HG03060 (cell line): ENCODE results near the gene CD200R1.
A peak's percentile ranks its signal among the peaks of the same experiment; 100 is the strongest.

Source experiments
- ATAC-seq: cut with Tn5 transposase; IDR thresholded peaks from one replicate; pipeline ENCODE4 v1.9.1; 2021; ENCODE audit warnings: low read depth, moderate number of reproducible peaks; ENCODE audit not compliant: unreplicated experiment

The CD200R1 gene

DNA sequence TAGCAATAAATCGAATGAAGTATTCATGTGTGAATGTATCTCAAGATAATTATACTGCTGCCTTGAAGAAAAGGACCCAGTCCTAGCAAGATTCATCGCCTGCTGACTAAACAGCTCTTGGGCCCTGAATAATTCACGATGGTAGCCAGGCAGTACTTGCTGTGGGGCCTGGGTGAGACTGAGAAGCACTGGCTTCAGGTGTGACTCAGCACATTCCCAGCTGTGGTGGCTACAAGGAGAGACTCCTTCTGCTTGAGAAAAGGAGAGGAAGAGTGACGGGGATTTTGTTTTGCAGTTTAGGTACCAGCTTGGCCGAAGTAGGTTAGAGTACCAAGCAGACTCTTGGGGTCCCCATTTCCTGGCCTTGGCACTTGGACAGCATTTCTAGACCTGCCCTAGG lies 80.6 kb downstream of the CD200R1 start:
- ATAC-seq = no peak

DNA sequence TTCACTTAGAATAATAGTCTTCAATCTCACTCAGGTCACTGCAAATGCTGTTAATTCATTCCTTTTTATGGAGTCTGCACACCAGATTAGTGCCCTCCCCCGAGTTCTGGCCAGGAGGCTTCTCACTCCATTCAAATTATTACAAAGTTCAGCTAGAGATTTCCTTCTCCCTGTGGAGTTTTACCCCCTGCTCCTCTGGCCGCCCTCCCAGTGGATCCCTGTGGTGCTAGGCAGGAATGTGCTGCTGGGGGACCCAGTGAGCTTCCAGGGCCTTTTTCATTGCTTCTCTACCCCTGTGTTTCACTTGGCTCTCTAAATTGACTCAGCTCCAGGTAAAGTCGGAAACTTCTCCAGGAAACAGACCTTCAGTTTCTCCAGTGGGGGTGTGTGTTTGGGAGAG lies 85.5 kb downstream of the CD200R1 start:
- no peak for ATAC-seq

DNA sequence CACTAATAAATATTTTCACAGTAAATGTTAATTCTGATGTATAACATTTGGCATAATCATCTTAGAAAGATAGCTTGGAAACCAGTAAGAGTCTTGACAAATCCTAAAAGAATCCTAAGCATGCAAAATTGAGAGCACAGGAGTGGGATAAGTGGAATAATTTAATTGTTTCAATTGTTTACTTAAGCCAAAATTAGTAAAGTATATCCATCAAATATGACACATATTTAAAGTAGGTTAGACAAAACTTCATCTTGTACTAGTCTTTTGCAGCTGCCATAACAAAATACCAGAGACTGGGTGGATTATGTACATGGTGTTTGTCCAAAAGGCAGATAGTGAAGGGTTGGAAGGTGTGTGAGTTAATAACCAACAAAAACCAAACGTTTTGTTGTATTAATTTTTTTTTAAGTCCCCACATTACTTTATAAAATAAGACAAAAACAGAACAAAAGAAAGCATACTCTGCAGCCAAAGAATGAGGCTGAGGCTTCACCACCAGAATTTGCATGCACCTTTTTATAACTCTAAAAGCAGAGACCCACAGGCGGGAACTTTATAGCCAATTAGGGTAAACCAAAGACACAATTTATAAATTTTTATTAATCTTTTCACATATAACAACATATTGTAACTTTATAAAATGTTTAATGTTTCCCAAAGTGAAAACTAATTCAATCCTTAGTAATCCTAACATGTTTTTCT lies 86.4 kb downstream of the CD200R1 start:
- ATAC-seq = no peak

DNA sequence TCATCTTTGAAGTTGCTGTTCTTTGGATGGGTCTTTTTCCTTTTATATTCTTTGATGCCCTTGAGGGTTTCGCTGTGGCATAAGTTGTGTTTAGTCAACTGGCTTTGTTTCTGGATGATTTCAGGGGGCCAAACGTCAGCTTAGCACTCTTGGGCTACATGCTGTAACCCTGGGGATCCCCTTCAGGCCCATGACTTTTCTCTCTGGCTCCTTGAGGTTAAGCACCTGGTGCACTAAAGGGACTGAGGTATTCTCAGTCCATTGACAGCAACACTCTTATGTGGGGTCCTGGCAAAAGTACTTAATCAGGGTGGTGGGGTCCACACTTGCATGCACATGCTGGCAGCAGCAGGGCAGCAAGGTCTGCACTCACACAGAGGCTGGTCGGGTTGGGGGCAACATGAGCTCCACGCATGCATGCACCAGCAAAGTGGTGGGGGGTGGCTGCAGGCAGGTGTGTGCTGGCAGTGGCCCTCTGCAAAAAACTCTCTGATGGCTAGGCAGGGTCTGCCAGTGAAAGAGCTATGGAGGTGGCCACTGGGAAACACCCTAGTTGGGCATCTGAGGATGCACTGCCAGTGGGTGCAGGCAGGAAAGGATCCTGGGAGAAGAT lies 90.1 kb downstream of the CD200R1 start:
- no peak for ATAC-seq

DNA sequence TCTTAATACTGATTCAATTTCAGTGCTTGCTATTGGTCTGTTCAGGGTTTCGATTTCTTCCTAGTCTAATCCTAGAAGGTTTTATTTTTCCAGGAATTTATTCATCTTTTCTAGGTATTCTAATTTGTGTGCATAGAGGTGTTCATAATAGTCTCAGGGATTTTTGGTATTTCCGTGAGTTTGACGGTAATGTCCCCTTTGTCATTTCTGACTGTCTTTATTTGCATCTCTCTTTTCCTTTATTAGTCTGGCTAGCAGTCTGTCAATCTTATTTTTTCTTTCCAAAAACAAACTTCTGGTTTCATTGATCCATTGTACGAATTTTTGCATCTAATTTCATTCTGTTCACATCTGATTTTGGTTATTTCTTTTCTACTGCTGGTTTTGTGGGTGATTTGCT lies 93.0 kb downstream of the CD200R1 start:
- no peak for ATAC-seq

DNA sequence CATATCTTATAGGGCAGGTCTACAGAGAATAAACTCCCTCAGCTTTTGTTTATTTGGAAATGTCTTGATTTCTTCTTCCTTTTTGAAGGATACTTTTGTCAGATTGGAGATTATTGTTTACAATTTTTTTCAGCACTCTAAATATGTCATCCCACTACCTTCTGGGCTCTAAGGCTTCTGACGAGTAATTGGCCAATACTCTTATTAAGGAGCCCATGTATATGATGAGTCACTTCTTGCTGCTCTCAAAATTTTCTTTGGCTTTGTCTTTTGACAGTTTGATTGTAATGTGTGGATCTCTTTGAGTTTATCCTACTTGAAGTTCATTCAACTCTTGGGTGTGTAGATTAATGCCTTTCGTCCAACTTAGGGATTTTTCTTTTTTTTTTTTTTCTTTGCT lies 99.3 kb downstream of the CD200R1 start:
- no peak for ATAC-seq

DNA sequence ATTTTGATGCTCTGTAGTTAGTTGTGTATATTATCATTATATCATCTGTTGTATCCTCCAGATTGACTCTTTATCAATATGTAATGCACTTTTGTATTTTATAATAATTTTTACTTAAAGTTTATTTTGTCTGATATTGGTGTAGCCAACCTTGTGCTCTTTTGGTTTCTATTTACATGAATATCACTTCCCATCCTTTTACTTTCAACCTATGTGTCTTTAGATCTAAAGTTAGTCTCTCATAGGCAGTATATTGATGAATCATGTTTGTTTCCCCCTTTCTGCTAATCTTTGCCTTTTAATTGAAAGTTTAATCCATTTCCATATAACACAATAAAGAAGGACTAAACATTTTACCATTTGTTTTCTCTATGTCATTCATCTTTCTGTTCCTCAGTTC lies 100.2 kb downstream of the CD200R1 start:
- ATAC-seq = no peak

DNA sequence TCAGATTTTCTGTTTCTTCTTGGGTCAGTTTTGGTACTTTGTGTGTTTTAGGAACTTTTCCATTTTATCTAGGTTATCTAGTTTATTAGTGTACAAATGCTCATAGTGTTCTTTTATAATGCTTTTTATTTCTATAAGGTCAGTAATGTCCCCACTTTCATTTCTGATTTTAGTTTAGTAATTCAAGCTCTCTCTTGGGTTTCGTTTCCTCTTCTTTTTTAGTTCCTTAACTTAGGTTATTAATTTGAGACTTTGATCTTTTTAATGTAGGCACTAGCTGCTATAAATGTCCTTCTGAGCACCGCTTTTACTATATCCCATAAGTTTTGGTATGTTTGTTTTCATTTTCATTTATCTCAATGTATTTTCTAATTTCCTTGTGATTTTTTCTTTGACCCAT lies 101.3 kb downstream of the CD200R1 start:
- ATAC-seq = peak; percentile 62

DNA sequence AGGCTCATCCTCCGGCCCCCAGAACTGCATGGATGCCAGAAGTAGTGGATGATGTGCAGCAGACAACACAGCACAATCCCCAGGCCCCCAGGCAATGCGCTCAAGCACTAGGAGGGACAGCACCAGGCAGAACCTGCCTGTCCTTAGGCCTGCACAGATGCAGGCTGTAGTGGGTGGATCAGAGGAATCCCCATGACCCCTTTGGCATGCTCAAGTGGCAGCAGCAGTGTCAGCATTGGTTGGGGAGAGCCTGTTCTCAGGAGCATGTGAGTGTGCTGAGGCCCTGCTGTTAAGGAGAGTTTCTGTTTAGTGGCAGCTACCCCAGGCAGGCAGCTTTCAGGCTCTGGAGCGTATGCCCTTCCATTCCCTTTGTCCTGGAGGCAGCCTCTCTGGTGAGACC lies 103.2 kb downstream of the CD200R1 start:
- no peak for ATAC-seq
